GM19023 (cell line): Measurements from ENCODE around the gene GARIN3.
A peak's percentile ranks its signal among the peaks of the same experiment; 100 is the strongest.

ENCODE experiments used
- ATAC-seq: cut with Tn5 transposase; IDR thresholded peaks from one replicate; pipeline ENCODE4 v1.9.1; 2021; ENCODE audit warnings: mild to moderate bottlenecking, moderate library complexity; ENCODE audit not compliant: unreplicated experiment

The GARIN3 gene

DNA sequence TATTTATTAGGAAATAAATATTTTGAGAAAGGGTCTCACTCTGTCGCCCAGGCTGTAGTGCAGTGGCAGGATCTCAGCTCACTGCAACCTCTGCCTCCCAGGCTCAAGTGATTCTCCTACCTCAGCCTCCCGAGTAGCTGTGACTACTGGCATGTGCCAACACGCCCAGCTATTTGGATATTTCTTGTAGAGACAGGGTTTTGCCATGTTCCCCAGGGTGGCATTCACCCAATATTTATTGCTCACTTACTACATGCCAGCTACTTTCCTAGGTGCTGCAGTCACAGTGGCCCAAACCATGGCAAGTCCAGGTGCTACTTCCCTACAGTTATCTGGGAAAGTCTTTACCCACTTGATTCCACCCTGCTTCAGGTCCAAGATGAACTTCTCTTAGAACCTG lies 15.1 kb downstream of the GARIN3 start:
- ATAC-seq: no peak

DNA sequence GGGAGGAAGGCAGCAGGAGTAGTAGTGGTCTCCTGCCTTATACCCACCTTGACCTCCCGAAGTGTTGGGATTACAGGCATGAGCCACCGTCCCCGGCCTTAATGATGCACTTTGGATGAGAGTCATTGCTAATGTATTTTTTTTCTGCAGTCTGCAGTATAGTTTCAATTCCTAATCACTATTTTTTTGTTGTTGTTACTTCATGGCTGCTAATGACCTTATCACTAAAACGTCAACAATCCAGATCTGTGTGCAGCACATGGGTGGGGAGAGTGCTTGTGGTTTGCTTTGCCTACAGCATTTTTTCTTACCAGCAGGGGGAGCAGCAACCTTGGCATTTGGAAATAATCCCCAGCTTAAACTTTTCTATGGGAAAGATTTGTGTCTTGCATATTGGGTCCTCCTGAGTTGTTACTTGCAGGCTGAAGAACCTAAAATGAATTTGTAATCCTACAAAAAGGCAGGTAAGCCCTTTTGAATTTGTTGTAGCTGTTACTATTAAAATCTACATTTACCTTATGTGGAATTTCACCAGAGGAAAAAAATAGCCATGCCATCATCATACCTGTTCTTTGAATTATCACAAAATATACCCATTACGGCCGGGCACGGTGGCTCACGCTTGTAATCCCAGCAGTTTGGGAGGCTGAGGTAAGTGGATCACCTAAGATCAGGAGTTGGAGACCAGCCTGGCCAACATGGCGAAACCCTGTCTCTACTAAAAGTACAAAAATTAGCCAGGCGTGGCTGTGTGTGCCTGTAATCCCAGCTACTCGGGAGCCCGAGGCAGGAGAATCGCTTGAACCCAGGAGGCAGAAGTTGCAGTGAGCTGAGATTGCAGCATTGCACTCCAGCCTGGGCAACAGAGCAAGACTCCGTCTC lies 17.1 kb downstream of the GARIN3 start:
- ATAC-seq: peak; percentile 64

DNA sequence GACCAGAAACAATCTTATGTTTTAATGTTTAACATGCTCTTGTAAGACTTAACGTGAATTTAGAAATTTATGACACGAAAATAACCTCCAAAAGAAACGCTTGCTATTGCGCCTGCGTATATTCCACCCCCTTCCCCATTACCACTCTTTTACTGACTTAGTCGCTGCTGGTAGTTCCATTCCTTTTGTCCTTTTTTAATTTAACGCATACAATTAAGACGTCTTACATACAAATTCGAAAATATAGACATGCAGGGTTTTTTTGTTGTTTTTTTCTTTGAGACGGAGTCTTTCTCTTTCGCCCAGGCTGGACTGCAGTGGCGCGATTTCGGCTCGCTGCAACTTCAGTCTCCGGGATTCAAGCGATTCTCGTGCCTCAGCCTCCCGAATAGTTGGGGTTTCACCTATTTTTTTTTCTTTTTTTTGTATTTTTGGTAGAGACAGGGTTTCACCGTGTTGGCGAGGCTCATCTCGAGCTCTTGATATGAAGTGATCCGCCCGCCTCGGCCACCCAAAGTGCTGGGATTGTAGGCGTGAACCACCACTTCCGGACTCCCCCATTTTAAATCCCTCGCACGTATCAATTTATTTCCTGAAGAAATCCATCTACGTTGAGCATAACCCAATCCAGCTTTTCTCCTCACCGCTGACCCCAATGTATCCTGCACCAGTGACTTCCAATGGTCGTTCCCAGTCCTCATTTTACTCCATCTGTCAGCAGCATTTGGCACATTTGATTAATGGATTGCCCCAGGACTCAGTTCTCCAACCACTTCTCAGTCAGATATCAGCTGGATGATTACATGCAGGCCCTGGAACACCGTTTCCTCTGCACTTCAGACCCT lies 22.7 kb downstream of the GARIN3 start:
- ATAC-seq: peak; percentile 32

DNA sequence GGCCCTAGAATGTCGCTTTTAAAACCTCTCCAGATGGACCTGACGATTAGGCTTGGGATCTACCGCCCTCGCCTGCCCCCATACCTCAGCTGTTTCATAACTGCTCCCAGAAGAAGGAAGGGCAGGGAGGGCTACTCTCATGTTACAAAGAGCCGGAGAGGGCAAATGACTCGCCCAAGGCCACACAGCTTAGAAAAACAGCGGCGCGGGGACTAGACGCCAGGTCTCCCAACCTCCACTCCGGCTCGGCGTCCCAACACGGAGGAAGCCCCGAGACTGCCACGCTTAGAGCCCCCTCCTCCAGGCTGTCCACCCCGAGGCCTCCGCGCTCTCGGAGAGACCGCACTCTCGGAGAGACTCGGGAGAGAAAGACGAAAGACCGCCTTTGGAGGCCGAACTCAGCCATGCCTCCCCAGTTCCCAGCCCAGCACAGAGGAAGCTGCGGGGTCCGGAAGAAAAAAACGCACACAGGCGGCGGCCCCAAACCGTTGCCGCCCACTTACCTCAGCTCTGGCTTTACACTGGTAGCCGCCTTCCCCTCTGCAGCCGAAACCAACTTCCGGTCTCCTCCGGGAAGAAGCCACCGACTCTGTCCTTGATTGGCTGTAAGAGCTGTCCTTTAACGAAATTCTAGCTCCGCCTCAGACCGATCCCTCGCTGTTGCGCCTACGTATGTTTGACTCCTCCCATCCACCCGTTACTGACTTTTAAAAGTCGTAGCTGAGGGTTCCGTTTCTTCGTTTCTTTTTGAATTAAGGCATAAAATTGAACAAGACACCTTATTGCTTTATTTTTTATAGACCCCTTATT lies 23.5 kb downstream of the GARIN3 start, which contains the start of gene MED7:
Gene MED7 (minus strand): TSS at position 549 of the 810 bp plus-strand sequence. CDS start 3,434 bp downstream, outside the sequence.
- peak; percentile 100 for ATAC-seq

DNA sequence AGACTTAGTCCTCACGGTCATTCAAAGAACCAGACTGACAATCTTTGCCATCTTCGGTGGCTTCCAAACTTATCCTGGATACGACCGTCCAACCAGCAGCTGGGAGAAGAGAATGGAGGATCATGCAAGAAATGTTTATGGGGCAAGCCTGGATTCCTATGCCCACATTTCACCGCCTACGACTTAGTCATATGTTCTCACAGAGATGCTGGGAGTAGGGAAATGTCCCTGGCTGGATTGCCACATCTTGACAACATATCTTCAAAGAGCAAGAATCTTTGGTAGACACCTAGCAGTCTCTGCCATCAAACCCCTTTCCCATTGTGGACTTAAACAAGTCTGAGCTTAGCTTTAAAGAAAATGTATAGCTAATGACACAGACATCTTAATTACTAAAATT lies 28.4 kb downstream of the GARIN3 start:
- ATAC-seq: no peak

DNA sequence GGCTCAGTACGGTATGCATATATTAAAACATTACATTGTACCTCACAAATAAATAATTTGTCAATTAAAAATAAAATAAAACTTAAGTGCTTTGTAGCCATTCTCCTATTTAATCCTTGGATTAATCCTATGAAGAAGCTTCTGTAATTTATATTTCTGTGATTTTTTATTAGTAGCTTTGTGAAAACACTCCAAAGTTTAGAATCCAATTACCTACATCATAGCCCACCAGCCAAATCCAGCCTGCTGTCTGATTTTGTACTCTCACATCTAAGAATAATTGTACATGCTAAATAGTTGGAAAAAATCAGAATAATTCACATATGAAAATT lies 33.8 kb downstream of the GARIN3 start:
- no peak for ATAC-seq

DNA sequence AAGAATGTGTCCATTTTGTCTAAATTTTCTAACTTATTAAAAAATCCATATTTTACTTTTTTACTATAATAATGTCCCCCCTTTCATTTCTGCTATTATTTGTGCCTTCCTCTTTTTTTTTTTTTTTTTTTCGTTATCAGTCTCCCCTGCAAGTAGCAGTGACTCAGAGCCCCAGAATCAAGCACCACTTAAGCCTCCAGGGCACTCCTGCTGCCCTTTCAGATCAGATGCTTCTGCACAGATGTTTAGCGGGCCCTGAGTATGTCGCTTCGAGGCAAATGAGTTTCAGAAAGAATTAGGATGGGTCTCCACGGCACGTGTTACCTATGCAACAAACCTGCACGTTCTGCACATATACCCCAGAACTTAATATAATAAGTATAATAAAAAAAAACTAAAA lies 35.1 kb downstream of the GARIN3 start:
- ATAC-seq: no peak

DNA sequence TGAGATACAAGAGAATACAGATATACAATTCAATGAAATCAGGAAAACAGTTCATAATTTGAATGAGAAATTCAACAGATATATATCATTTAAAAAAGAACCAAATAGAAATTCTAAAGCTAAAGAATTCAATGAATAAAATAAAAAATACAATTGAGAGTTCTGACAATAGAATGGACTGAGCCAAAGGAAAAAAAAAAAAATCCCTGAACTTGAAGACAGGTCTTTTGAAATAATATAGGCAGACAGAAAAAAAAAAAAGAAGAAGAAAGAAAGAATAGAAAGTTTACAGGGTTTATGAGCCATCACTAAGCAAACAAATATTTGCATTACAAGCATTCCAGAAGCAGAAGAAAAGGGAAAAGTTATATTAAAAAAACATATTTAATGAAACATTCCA lies 44.4 kb downstream of the GARIN3 start:
- no peak for ATAC-seq

DNA sequence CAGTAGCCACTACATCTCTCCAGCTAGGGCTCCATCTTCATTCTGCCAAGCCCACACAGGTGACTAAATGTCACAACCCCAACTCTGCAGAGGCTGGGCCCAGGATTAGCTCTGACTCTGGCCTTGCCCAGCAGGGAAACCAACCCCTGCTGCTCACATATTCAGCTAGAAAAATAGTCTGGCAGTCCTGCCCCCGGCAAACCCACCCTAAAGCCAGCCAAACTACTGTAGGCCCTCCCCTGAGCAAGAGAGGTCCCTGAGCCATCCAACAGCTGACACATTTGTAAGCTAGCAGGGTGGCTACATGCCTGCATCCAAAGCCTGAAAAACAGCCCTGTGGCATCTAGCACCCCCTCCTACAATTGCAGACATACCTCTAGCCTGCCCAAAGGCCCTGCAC lies 46.0 kb downstream of the GARIN3 start:
- no peak for ATAC-seq

DNA sequence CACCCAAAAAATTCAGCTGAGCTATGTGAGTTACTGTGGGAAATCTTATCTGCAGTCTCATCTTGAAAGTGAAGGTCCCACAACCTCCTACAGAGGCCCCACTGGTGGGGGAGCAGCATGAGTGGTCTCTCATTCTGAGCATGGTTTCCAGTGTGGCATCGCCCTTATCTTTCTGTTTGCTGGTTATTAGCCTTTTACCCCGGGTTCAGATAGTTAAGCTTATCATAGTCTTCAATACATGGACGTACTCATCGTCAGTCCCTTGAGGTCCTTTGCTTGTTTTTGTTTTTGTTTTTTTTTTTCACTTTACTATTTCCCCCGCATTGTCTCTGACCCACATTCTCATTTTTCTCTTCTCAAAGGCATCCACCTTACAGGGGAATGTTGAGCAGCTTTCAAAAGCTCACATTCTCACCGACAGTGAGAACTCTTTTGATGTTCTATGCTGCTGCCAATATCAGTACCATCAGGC lies 49.5 kb downstream of the GARIN3 start:
- peak; percentile 78 for ATAC-seq

DNA sequence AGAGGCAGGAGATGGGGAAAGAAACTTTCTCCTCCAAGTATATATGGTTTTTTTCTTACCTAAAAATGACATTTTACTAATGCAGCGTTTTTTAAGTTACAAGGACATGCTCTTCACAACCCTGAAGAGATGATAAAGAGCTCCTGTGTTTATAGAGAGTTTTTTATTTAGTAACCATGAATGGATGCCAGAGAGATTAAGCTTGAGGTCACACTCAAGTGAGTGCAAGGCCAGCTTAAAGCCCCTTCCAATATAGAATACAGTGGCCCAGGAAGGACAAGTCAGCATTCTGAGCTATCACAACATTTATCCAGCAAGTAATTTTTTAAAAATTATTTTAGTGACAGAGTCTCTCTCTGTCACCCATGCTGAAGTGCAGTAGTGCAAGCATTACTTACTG lies 50.6 kb downstream of the GARIN3 start:
- no peak for ATAC-seq

DNA sequence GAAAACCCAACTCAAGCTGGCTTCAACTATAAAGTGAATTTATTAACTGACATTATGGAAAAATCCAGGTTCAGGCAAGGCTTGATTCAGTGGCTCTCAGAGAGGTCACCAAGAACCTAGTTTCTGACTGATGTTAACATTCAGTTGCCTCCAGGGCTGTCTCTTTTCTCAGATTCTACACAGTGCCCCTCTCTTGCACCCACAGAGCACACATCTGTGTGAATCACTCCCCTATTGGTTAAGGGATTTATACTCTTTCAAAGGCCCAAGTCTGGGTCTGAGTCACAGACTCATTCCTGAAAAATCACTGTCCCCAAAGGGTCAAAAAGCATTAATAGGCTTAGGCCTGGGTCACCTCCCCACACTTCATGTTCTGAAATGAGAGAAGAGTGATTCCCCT lies 51.1 kb downstream of the GARIN3 start:
- no peak for ATAC-seq

DNA sequence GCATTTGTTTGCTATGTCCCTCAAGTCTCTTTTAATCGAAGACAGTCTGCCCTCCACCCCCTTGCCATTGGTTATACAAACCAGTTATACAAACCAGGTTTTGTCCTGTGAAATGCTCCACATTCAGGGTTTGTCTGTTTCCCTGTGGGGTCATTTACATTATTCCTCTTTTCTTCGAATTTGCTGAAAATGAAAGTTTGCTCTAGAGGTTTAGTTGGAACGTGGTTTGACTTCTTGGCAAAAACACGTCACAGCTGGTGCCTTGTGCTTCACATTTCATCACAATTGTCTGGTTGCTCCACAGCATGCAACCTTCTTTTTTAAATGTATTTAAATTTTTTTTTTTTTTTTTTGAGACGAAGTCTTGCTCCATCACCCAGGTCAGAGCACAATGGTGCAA lies 53.1 kb downstream of the GARIN3 start:
- ATAC-seq: no peak
